ENCODE measurements around the gene CCDC182. TPM values are rescaled to one million over a fixed set of nuclear protein-coding genes. Genes with fewer than 3 reads are reported as not detected.
A peak's percentile ranks its signal among the peaks of the same experiment; 100 is the strongest.

CCDC182 gene
- total and polyA plus RNA-seq, 2 of the 13 experiments (the other 11 are each of a cell fraction or from before 2014, with no cell fraction given) = not detected

DNA sequence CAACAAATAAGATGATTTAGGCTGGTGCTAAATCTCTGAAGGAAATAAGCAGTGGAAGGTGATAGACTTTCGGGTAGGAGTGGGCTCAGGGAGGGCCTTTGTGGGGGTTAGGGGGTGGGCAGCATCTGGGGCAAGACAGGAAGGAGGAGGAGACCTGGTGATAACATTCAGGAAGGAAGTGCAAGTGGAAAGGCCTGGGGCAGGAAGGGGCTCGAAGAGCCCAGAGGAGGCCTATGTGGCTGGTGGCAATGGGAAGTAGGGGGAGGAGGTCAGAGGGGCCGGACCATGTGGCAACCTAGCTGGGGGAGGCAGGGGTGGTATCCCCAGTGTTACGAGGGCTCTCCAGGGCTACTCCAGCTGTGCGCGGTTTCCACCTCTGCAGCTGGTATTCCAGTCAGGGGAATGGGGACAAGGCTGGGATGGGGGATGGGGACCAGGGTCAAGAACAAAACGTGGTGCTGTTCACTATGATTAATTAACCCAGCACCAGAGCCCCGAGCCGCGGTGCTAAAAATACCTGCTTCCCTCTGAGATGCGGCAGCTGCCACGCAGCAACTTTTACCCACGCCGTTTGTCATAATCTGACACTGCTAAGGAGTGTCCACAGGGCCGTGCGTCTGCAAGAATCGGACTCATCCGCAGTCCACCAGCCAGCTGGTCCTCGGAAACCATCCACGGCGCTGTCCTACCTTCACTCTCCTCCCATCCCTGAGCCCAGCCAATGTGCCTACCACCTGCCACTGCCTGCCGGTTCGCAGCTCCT is 5.2 kb upstream of the CCDC182 start:
- no peaks in the 10 kb centered on the region for H3K79me2 ChIP-seq (ENCODE audit: insufficient read depth, low read length)
- POLR2A ChIA-PET = no interaction called here
- H3K9me3 ChIP-seq (ENCODE audit: low read length) = no peaks in the 10 kb centered on the region
- no peak overlapping the region for H2AFZ ChIP-seq (ENCODE audit: low read length)
- ATAC-seq (no peak), FAIRE-seq (no peak), DNase-seq (ENCODE audit: low spot score) (no peak)
- no peak overlapping the region for H3K9ac ChIP-seq (ENCODE audit: insufficient read depth, low read depth, low read length)
- intact Hi-C loops (cut with micrococcal nuclease; ENCODE audit: unreplicated experiment) (no loop called here), in situ Hi-C loops (cut with HindIII; ENCODE audit: extremely low pct_ligation_motif_present, low pct_unique_long_range_greater_than_20kb) (no loop called here)
- H3K4me1 ChIP-seq (ENCODE audit: insufficient read depth, low read length) = peaks cover 26% of the 10 kb centered on the region
- 84% methylated on average over 18 of the region's 23 CpGs for WGBS (ENCODE audit: low lambda C conversion rate)
- CTCF ChIA-PET (ENCODE audit: low intra/inter-chr PET ratio, low total read pairs) = no interaction called here
- no peak overlapping the region for H3K4me2 ChIP-seq (ENCODE audit: low read depth, low read length)
- H3K27ac ChIP-seq (ENCODE audit: extremely low read length, insufficient read depth, low read length) = no peak overlapping the region
- BruUV-seq (replicated peaks) = no TSS peak
- no peaks in the 10 kb centered on the region for H4K20me1 ChIP-seq (ENCODE audit: insufficient read depth, low read length)
- peaks cover 0 to 24% of the 10 kb centered on the region in 2 experiments; a peak in 2 of 5 replicates for H3K27me3 ChIP-seq (ENCODE audit: control insufficient read depth in 1 of 2, insufficient read depth in 2 of 2, low read length in 2 of 2)
- TF ChIP-seq, protein P1, sequence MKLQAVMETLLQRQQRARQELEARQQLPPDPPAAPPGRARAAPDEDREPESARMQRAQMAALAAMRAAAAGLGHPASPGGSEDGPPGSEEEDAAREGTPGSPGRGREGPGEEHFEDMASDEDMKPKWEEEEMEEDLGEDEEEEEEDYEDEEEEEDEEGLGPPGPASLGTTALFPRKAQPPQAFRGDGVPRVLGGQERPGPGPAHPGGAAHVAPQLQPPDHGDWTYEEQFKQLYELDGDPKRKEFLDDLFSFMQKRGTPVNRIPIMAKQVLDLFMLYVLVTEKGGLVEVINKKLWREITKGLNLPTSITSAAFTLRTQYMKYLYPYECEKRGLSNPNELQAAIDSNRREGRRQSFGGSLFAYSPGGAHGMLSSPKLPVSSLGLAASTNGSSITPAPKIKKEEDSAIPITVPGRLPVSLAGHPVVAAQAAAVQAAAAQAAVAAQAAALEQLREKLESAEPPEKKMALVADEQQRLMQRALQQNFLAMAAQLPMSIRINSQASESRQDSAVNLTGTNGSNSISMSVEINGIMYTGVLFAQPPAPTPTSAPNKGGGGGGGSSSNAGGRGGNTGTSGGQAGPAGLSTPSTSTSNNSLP (IDR thresholded peaks at IDR 0.05; ENCODE audit: low read depth, low read length) = no peak
- TF ChIP-seq, protein P2, sequence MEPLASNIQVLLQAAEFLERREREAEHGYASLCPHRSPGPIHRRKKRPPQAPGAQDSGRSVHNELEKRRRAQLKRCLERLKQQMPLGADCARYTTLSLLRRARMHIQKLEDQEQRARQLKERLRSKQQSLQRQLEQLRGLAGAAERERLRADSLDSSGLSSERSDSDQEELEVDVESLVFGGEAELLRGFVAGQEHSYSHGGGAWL (CRISPR knock-in tag; IDR thresholded peaks at IDR 0.05) = 0 out of 2 replicates have a peak, but pooled peaks have one; percentile 35
- no peak overlapping the region for H3K4me3 ChIP-seq (replicated peaks in 1 of 3; ENCODE audit: insufficient read depth in 1 of 3, low read depth in 2 of 3, low read length in 3 of 3)
- H3K36me3 ChIP-seq (replicated peaks in 1 of 2; ENCODE audit: control insufficient read depth in 1 of 2, insufficient read depth in 2 of 2, low read length in 2 of 2) = no peaks in the 10 kb centered on the region

DNA sequence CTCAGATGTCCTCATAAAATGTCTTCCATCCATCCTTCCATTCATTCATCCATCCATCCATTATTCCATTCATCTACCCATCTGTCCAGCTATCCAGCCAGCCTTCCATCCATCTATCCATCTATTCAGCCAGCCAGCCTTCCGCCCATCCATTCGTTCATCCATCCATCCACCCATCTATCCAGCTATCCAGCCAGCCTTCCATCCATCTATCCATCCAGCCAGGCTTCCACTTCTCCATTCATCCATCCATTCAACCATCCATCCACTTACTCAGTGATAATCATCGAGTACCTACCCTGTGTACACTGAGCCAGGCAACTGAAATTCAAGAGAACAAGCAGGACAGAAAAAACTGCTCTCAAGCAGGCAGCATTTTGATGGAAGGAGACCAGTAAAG is 4.6 kb upstream of the CCDC182 start:
- ChIA-PET CTCF (ENCODE audit: low intra/inter-chr PET ratio, low total read pairs) (no interaction called here), POLR2A (no interaction called here)
- Histone ChIP-seq H3K27ac (ENCODE audit: extremely low read length, insufficient read depth, low read length) (no peak overlapping the region), H3K4me3 (replicated peaks in 1 of 3; ENCODE audit: insufficient read depth in 1 of 3, low read depth in 2 of 3, low read length in 3 of 3) (no peak overlapping the region), H3K9ac (ENCODE audit: insufficient read depth, low read depth, low read length) (no peak overlapping the region), H3K36me3 (replicated peaks in 1 of 2; ENCODE audit: control insufficient read depth in 1 of 2, insufficient read depth in 2 of 2, low read length in 2 of 2) (no peaks in the 10 kb centered on the region), H3K4me2 (ENCODE audit: low read depth, low read length) (no peak overlapping the region), H4K20me1 (ENCODE audit: insufficient read depth, low read length) (no peaks in the 10 kb centered on the region), H3K79me2 (ENCODE audit: insufficient read depth, low read length) (no peaks in the 10 kb centered on the region), H2AFZ (ENCODE audit: low read length) (no peak overlapping the region), H3K9me3 (ENCODE audit: low read length) (no peaks in the 10 kb centered on the region), H3K4me1 (ENCODE audit: insufficient read depth, low read length) (peaks cover 26% of the 10 kb centered on the region), H3K27me3 (ENCODE audit: control insufficient read depth in 1 of 2, insufficient read depth in 2 of 2, low read length in 2 of 2) (peaks cover 0 to 30% of the 10 kb centered on the region in 2 experiments; a peak in 2 of 5 replicates)
- WGBS (ENCODE audit: low lambda C conversion rate) = 39% methylated on average over 3 of the region's 3 CpGs
- ATAC-seq (no peak), DNase-seq (ENCODE audit: low spot score) (no peak), FAIRE-seq (no peak)
- no TSS peak for BruUV-seq (replicated peaks)
- in situ Hi-C loops (cut with HindIII; ENCODE audit: extremely low pct_ligation_motif_present, low pct_unique_long_range_greater_than_20kb) = loop anchor here (10.0 kb wide), 1 partner anchor 505 kb away; no protein-coding TSS in a partner anchor
- intact Hi-C loops (cut with micrococcal nuclease; ENCODE audit: unreplicated experiment) = loop anchor here (5.0 to 10.0 kb wide), 3 partner anchors 75 to 507 kb away; no protein-coding TSS in a partner anchor
- TF ChIP-seq, protein P3, sequence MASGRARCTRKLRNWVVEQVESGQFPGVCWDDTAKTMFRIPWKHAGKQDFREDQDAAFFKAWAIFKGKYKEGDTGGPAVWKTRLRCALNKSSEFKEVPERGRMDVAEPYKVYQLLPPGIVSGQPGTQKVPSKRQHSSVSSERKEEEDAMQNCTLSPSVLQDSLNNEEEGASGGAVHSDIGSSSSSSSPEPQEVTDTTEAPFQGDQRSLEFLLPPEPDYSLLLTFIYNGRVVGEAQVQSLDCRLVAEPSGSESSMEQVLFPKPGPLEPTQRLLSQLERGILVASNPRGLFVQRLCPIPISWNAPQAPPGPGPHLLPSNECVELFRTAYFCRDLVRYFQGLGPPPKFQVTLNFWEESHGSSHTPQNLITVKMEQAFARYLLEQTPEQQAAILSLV (CRISPR knock-in tag; IDR thresholded peaks at IDR 0.05; ENCODE audit: borderline replicate concordance) = no peak
- TF ChIP-seq NAIF1 (CRISPR knock-in tag; IDR thresholded peaks at IDR 0.05; ENCODE audit: borderline replicate concordance) = no peak
- no peak for TF ChIP-seq SNAPC2 (CRISPR knock-in tag; IDR thresholded peaks at IDR 0.05)
- TF ChIP-seq, protein P4, sequence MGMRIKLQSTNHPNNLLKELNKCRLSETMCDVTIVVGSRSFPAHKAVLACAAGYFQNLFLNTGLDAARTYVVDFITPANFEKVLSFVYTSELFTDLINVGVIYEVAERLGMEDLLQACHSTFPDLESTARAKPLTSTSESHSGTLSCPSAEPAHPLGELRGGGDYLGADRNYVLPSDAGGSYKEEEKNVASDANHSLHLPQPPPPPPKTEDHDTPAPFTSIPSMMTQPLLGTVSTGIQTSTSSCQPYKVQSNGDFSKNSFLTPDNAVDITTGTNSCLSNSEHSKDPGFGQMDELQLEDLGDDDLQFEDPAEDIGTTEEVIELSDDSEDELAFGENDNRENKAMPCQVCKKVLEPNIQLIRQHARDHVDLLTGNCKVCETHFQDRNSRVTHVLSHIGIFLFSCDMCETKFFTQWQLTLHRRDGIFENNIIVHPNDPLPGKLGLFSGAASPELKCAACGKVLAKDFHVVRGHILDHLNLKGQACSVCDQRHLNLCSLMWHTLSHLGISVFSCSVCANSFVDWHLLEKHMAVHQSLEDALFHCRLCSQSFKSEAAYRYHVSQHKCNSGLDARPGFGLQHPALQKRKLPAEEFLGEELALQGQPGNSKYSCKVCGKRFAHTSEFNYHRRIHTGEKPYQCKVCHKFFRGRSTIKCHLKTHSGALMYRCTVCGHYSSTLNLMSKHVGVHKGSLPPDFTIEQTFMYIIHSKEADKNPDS (CRISPR knock-in tag; IDR thresholded peaks at IDR 0.05) = no peak
- TF ChIP-seq ZNF354B (CRISPR knock-in tag; IDR thresholded peaks at IDR 0.05) = no peak
- no peak for TF ChIP-seq CEBPB (IDR thresholded peaks at IDR 0.05; ENCODE audit: borderline replicate concordance, low read depth, low read length)
- no peak for TF ChIP-seq ZNF136 (CRISPR knock-in tag; IDR thresholded peaks at IDR 0.05; ENCODE audit: low read depth)
- TF ChIP-seq ELF3 (CRISPR knock-in tag; IDR thresholded peaks at IDR 0.05) = no peak
- no peak for TF ChIP-seq POLR2G (IDR thresholded peaks at IDR 0.05; ENCODE audit: low read depth, low read length)
- TF ChIP-seq ZBTB38 (CRISPR knock-in tag; IDR thresholded peaks at IDR 0.05) = no peak

All from HepG2 (cell line).